ENCODE results near the gene HENMT1. TPM values are rescaled to one million over a fixed set of nuclear protein-coding genes. Genes with fewer than 3 reads are reported as not detected.

The HENMT1 gene
- total RNA-seq, 1 experiment from 2014 or later: not detected

DNA sequence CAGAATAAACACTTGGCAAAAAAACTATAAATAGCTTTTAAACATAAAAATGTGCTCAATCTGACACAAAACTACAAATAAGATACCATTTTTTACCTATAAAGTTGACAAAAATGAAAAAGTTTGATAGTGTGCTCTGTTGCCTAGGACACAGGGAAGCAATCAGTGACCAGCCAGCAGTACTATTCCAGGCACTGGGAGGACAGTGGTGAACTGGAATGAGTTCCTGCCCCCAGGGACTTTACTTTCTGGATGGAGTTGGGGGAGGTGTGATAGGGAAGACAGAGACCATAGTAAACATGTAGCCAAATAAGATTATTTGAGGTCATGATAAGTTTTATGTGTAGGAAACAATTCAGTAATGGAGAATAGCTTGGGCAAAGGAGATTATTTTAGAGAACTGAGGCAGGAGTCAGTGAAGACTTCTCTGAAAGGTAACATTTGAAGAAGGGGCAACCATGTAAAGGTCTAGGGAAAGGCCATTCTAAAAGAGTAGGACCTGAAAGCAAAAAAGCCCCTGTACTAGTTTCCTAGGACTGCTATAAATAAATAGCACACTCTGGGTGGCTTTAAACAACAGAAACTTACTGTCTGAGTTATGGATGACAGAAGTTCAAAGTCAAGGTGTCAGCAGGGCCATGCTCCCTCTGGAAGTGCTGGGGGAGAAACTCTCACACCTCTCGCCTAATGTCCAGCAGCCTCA, 59.0 kb downstream of the HENMT1 start:
- no peaks in the 10 kb centered on the region for H3K27me3 Mint-ChIP-seq (ENCODE audit: insufficient read depth, unreplicated experiment)
- H3K36me3 Mint-ChIP-seq (ENCODE audit: insufficient read depth, unreplicated experiment): no peaks in the 10 kb centered on the region
- ChIA-PET CTCF (no interaction called here), POLR2A (no interaction called here)
- BruUV-seq (replicated peaks): no TSS peak
- H3K4me3 Mint-ChIP-seq (ENCODE audit: unreplicated experiment): no peak overlapping the region
- TF ChIP-seq, protein P1, sequence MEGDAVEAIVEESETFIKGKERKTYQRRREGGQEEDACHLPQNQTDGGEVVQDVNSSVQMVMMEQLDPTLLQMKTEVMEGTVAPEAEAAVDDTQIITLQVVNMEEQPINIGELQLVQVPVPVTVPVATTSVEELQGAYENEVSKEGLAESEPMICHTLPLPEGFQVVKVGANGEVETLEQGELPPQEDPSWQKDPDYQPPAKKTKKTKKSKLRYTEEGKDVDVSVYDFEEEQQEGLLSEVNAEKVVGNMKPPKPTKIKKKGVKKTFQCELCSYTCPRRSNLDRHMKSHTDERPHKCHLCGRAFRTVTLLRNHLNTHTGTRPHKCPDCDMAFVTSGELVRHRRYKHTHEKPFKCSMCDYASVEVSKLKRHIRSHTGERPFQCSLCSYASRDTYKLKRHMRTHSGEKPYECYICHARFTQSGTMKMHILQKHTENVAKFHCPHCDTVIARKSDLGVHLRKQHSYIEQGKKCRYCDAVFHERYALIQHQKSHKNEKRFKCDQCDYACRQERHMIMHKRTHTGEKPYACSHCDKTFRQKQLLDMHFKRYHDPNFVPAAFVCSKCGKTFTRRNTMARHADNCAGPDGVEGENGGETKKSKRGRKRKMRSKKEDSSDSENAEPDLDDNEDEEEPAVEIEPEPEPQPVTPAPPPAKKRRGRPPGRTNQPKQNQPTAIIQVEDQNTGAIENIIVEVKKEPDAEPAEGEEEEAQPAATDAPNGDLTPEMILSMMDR (IDR thresholded peaks at IDR 0.05; ENCODE audit: unreplicated experiment): no peak
- DNase-seq (ENCODE audit: unreplicated experiment): no peak
- H3K4me1 Mint-ChIP-seq (ENCODE audit: insufficient read depth, unreplicated experiment): no peaks in the 10 kb centered on the region
- intact Hi-C loops (cut with micrococcal nuclease): no loop called here
- no peaks in the 10 kb centered on the region for H3K9me3 Mint-ChIP-seq (ENCODE audit: unreplicated experiment)
- no peak overlapping the region for H3K27ac Mint-ChIP-seq (ENCODE audit: low read depth, unreplicated experiment)

DNA sequence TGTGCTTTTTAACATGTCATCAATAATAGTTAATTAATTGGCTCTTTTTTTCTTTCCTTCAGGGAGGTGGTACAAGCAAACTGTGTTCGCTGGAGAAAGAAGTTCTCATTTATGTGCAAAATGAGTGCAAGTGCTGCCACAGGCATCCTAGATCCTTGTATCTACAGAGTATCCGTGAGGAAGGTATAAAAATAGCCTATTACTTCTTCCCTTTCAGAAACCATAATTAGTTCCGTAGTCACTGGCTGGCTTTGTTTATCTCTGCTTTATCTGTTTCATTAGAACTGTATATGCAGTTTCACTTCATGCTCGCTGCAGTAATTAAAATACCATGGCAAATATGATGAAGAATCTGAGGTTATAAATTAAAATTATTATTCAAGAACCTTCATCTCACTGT, 60.4 kb downstream of the HENMT1 start:
- Mint-ChIP-seq H3K9me3 (ENCODE audit: unreplicated experiment) (no peaks in the 10 kb centered on the region), H3K4me1 (ENCODE audit: insufficient read depth, unreplicated experiment) (no peaks in the 10 kb centered on the region), H3K27me3 (ENCODE audit: insufficient read depth, unreplicated experiment) (no peaks in the 10 kb centered on the region), H3K4me3 (ENCODE audit: unreplicated experiment) (no peak overlapping the region), H3K36me3 (ENCODE audit: insufficient read depth, unreplicated experiment) (no peaks in the 10 kb centered on the region), H3K27ac (ENCODE audit: low read depth, unreplicated experiment) (no peak overlapping the region)
- ChIA-PET CTCF (no interaction called here), POLR2A (no interaction called here)
- intact Hi-C loops (cut with micrococcal nuclease): no loop called here
- TF ChIP-seq, protein P1 (IDR thresholded peaks at IDR 0.05; ENCODE audit: unreplicated experiment): no peak
- DNase-seq (ENCODE audit: unreplicated experiment): no peak
- BruUV-seq (replicated peaks): no TSS peak

DNA sequence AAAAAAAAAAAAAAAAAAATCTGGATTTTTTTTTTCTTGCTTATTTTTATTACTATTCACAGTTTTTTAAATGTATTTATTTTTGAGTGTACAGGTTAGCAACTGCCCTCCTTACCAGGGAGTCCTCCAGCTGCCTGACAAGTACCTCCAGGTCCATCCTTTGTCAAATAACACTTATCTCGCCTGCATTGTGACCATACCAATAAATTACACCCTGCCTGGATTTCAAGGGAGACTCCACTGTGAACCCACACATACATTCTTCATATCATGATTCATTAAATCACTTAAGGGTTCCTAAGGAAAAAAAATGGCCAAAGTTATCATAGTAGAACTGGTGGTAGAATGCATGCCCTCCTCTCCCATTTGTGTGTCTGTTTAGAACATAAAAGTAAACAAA, 62.6 kb downstream of the HENMT1 start:
- intact Hi-C loops (cut with micrococcal nuclease): no loop called here
- H3K36me3 Mint-ChIP-seq (ENCODE audit: insufficient read depth, unreplicated experiment): no peaks in the 10 kb centered on the region
- BruUV-seq (replicated peaks): no TSS peak
- H3K9me3 Mint-ChIP-seq (ENCODE audit: unreplicated experiment): no peaks in the 10 kb centered on the region
- DNase-seq (ENCODE audit: unreplicated experiment): no peak
- no peaks in the 10 kb centered on the region for H3K27me3 Mint-ChIP-seq (ENCODE audit: insufficient read depth, unreplicated experiment)
- TF ChIP-seq, protein P1 (IDR thresholded peaks at IDR 0.05; ENCODE audit: unreplicated experiment): no peak
- H3K27ac Mint-ChIP-seq (ENCODE audit: low read depth, unreplicated experiment): no peak overlapping the region
- ChIA-PET POLR2A (interaction anchor here (0.6 kb wide), 1 partner anchor 116 kb away, joined by 3 read pairs; no protein-coding TSS in a partner anchor), CTCF (interaction anchor here (0.5 kb wide), 1 partner anchor 15 kb away, joined by 3 read pairs; no protein-coding TSS in a partner anchor)
- no peaks in the 10 kb centered on the region for H3K4me1 Mint-ChIP-seq (ENCODE audit: insufficient read depth, unreplicated experiment)
- no peak overlapping the region for H3K4me3 Mint-ChIP-seq (ENCODE audit: unreplicated experiment)

Other genes with a start within 250 kb of the HENMT1 start
- gene NBPF6, start 210.8 kb downstream of the HENMT1 start, total RNA-seq (2022): not detected in 2 replicates
- 0.63 and 0.93 TPM in 2 replicates for gene EEIG2, start 101.0 kb downstream of the HENMT1 start, total RNA-seq (2022)
- gene PRPF38B, start 31.2 kb upstream of the HENMT1 start, total RNA-seq (2022): 65.1 and 65.3 TPM in 2 replicates
- not detected in 2 replicates for gene FNDC7, start 51.8 kb upstream of the HENMT1 start, total RNA-seq (2022)
- gene STXBP3, start 85.6 kb upstream of the HENMT1 start, total RNA-seq (2022): 47.4 and 58.4 TPM in 2 replicates
- gene AKNAD1, start 196.0 kb upstream of the HENMT1 start, total RNA-seq (2022): 6.1 and 7.2 TPM in 2 replicates
- 61.2 and 88.7 TPM in 2 replicates for gene GPSM2, start 215.9 kb upstream of the HENMT1 start, total RNA-seq (2022)